IPS DF 6.9 (cell line): ENCODE data around the gene NACC2.

Experiments used
- DNase-seq: peaks from one replicate; pipeline ENCODE4 v3.0.0-alpha.2; 2013; ENCODE audit warnings: low read depth, low spot score
- H3K27ac ChIP-seq: one replicate; pipeline ENCODE4 v1.5.1; 2013; ENCODE audit warnings: low read length, control low read depth
- H3K27me3 ChIP-seq: 2 replicates; pipeline ENCODE4 v1.6.1; 2013; ENCODE audit warnings: mild to moderate bottlenecking, low read length; ENCODE audit not compliant: control insufficient read depth, insufficient read depth
- H3K36me3 ChIP-seq: 2 replicates; pipeline ENCODE4 v1.6.1; 2013; ENCODE audit warnings: low read length; ENCODE audit not compliant: control insufficient read depth, insufficient read depth
- H3K4me1 ChIP-seq: 2 replicates; pipeline ENCODE4 v1.6.1; 2013; ENCODE audit warnings: low read length; ENCODE audit not compliant: control insufficient read depth, insufficient read depth
- H3K4me3 ChIP-seq: 2 replicates; pipeline ENCODE4 v1.5.1; 2013; ENCODE audit warnings: mild to moderate bottlenecking, low read length
- H3K9me3 ChIP-seq: 2 replicates; pipeline ENCODE4 v1.6.1; 2013; ENCODE audit warnings: low read length, inconsistent platforms; ENCODE audit not compliant: control insufficient read depth, insufficient read depth
- WGBS: extraction: QIAGEN DNeasy Blood & Tissue Kit; methylation state at CpG from one replicate; pipeline ENCODE4 v1.1.7; 2013; ENCODE audit warnings: mixed read lengths, missing lambda C conversion rate; ENCODE audit not compliant: insufficient read length, insufficient coverage; 5-methylcytosine and 5-hydroxymethylcytosine counted together

The NACC2 gene

DNA sequence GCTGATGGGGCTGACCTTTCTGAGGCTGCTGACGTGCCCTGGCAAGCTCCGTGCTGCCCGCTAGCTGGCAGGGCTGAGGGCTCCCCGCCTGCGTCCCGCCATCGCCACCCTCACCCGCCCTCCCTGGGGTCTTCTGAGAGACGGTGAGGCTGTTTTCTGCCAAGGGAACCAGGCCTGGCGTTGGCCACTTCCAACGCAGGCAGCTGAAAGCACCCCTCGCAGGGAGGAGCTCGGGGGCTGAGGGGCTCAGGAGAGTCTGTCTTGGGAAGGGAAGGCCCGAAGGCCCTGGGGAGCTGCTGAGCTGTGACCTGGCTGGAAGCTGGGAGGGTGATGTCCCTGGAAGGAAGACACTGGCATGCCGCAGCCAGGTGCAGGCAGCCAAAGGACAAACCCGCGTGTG, 33.3 kb upstream of the NACC2 start:
- Histone ChIP-seq H3K4me3 (no peak overlapping the region), H3K9me3 (no peaks in the 10 kb centered on the region), H3K27me3 (no peaks in the 10 kb centered on the region; the same call in 1 of the 2 replicates), H3K36me3 (no peaks in the 10 kb centered on the region), H3K4me1 (peaks cover 1% of the 10 kb centered on the region; the same call in 1 of the 2 replicates), H3K27ac (no peak overlapping the region)
- WGBS, result no CpG with 5 or more reads among the region's 17 CpGs
- DNase-seq, result no peak

DNA sequence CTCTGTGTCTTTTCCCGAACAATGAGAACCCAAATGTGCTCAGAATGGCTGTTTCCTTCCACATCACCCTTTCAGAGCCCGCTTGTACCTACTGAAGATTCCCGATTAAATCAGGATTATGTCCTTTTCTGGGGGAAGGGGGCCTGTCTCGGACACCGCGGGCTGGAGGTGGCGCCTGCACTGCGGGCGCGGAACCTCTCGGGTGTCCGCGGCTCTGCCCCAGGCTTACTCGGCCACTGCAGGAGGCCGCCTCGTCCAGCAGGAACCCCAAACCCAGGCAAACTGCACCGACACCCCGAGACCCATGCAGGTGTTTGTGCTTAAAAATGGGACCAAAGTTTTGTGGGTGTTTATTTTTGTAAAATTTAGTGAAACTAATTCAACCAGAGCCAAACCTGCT, 32.2 kb upstream of the NACC2 start:
- Histone ChIP-seq H3K9me3 (no peaks in the 10 kb centered on the region), H3K36me3 (no peaks in the 10 kb centered on the region), H3K4me1 (peaks cover 1% of the 10 kb centered on the region), H3K27me3 (no peaks in the 10 kb centered on the region; the same call in 1 of the 2 replicates), H3K27ac (no peak overlapping the region), H3K4me3 (no peak overlapping the region)
- no peak for DNase-seq
- no CpG with 5 or more reads among the region's 18 CpGs for WGBS

DNA sequence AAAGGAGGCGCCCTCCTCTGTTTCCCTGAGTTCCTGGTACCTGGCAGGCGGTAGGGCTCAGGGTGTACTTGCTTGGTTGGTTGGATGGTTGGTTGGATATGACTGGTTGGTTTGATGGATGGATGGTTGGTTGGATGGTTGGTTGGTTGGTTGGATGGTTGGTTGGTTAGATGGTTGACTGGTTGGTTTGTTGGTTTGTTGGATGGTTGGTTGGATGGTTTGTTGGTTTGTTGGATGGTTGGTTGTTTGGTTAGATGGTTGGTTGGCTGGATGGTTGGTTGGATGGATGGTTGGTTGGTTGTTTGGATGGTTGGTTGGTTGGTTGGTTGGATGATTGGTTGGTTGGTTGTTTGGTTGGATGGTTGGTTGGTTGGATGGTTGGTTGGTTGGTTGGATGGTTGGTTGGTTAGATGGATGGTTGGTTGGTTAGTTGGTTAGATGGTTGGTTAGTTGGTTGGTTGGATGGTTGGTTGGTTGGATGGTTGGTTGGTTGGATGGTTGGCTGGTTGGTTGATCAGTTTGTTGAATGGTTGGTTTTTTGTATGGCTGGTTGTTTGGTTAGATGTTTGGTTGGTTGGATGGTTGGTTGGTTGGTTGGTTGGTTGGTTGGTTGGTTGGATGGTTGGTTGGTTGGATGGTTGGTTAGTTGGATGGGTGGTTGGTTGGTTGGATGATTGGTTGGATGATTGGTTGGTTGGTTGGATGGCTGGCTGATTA, 30.0 kb upstream of the NACC2 start:
- H3K9me3 ChIP-seq, result no peaks in the 10 kb centered on the region
- WGBS, result no CpG with 5 or more reads among the region's 2 CpGs
- H3K27ac ChIP-seq, result no peak overlapping the region
- no peaks in the 10 kb centered on the region for H3K36me3 ChIP-seq
- DNase-seq, result no peak
- no peaks in the 10 kb centered on the region; the same call in 1 of the 2 replicates for H3K4me1 ChIP-seq
- H3K27me3 ChIP-seq, result no peaks in the 10 kb centered on the region
- no peak overlapping the region for H3K4me3 ChIP-seq

DNA sequence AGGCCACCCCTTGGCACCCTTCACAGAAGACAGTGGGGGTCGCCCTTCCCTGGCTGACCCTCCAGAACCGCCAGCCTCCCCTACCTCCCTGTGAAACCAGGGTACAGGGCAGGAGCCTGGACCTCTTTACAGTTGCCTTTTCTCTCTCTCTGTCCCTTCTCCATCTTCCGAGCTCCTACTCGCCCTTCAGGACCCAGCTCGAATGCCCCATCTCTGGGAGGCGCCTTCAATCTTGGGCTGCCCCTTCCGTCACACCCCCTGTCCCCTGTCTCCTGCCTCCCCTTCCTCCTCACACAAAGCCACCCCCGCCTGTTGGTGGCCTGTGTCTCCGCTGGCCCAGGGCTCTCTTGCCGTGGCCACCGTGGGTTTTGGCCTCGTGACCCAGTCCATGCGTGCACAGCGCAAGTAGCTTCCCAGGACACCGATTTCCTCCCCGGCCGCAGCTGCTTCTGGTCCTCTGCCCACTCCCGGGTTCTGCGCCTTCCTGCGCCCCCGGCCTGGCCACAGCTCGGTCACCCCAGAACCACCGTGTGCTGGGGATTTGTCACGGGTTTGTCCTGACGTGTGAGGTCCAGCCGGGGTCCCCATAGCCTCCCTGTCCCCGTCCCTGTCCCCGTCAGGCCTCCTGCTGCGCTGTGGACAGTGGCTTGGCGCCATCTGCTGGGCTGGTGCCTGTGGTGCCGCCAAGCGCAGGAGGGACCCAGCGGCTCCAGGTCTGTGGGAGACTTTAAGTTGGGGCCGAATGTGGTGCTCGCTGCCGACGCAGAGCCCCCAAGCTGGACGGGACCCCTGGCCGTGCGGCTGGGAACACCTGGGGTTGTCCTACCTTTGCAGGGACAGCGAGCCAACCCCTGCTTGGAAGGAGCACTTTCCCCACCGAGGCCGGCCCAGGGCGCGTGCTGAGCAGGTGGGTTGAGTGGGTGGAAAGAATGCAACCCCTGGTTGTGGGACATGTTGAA, 27.6 kb upstream of the NACC2 start:
- no peaks in the 10 kb centered on the region for H3K9me3 ChIP-seq
- H3K4me3 ChIP-seq, result no peak overlapping the region
- H3K36me3 ChIP-seq, result no peaks in the 10 kb centered on the region
- H3K4me1 ChIP-seq, result no peaks in the 10 kb centered on the region; the same call in 1 of the 2 replicates
- WGBS, result no CpG with 5 or more reads among the region's 45 CpGs
- no peaks in the 10 kb centered on the region for H3K27me3 ChIP-seq
- H3K27ac ChIP-seq, result no peak overlapping the region
- no peak for DNase-seq

DNA sequence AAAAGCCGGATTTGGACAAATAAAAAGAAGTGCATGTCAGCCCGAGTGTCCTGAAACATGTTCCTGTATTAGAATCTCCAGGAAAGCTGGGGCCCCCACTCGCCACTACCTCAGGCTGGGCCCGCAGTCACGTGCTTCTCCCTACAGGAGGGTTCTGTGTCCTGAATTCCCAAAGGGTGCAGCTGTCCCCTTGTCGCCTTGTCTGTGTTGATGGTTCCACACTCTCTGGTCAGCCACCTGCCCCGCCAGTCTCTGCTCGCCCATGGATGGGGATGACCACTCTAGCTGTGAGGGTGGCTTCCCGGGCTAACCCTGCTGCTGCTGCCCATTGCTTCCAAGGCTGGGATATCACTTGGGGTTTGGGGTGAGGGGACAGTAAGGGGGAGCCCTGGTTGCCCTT, 26.7 kb upstream of the NACC2 start:
- Histone ChIP-seq H3K4me1 (peaks cover 3% of the 10 kb centered on the region), H3K36me3 (no peaks in the 10 kb centered on the region)
- WGBS, result no CpG with 5 or more reads among the region's 9 CpGs

DNA sequence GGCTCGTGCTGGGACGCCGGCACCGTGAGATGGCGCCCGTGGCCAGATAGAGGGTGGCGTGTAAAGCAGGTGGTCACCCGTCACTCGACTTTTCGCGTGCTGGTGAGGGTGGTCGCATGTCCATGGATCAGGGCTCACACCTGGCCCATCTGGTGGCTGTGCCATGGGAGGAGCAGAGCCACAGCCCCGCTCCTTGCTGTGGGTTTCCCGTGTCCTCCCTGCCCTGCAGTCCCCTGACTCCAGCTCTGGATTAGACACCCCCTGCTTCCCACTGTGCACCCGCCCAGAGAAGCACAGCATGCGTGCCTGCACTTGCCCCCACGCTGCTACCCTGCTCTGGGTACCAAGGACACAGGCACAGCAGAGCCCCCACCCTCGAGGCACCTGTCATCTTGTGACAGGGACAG, 25.4 kb upstream of the NACC2 start:
- Histone ChIP-seq H3K27ac (no peak overlapping the region), H3K27me3 (no peaks in the 10 kb centered on the region), H3K36me3 (peaks cover 6% of the 10 kb centered on the region), H3K4me3 (no peak overlapping the region), H3K4me1 (peaks cover 4% of the 10 kb centered on the region), H3K9me3 (no peaks in the 10 kb centered on the region)
- no peak for DNase-seq
- WGBS, result no CpG with 5 or more reads among the region's 18 CpGs

More for the DNA sequence above, 26.7 kb upstream of the NACC2 start:
- no peaks in the 10 kb centered on the region for H3K9me3 ChIP-seq
- no peaks in the 10 kb centered on the region for H3K27me3 ChIP-seq
- H3K4me3 ChIP-seq, result no peak overlapping the region
- DNase-seq, result no peak
- H3K27ac ChIP-seq, result no peak overlapping the region

DNA sequence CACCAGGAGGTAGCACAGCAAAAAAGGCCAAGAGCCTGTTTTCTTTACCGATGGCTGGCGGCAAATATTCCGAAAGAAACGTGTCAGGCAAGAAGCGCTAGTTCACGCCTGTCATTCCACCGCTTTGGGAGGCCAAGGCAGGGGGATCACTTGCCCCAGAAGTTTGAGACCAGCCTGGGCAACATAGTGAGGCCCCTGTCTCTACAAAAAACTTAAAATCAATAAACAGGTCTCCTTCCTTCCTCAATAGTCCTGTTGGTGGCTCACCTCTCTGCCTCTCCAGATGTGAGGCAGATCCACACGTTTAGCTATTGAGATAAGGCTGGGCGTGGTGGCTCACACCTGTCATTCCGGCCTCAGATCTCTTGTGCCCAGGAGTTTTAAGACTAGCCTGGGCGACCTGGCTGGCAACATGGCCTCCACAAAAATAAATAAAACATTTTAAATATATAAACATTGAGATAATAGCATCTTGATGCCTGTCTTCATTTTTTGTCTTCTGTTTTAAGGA, 24.8 kb upstream of the NACC2 start:
- Histone ChIP-seq H3K27ac (no peak overlapping the region), H3K4me1 (peaks cover 4% of the 10 kb centered on the region)
- no CpG with 5 or more reads among the region's 11 CpGs for WGBS

DNA sequence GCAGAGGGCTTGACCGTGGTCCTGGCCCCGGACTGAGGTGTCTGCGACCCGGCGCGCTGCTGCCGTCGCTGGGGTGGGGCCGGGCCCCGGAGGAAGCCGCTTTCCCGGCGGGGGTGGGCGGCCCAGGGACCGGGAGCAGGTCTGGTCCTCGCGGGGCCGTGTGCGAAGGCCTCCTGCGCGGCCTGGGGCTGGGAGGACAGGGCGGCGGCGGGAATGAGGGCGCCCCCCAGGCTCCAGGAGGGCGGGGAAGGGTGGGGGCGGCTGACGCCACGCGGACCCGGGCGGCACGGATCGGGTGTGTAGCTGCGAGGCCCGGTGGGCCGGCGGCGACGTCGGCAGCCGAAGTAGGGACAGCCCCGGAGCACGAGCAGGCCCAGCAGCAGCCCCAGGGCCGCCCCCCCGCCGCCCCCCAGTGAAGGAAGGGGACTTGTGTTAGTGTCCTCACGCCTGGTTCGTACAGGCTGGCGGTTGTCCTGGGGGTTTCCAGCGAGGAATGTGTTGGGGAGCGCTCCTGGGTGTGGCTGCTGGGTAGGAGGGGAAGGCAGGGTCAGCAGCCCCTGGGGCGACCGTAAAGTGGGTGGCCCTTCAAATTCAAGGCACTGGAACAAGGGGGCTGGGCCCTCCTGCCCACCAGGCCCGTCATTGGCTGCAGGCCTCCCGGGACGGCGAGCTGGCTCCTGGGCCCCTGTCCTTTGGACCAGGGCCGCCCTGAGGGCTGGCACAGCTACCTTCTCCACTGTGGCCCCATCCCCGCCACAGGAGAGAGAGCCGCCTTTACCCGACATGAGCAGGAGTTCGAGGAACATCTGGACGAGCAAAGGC, 24.2 kb upstream of the NACC2 start:
- H3K4me3 ChIP-seq, result peak overlapping the region; percentile 59
- no peak overlapping the region for H3K27ac ChIP-seq
- no CpG with 5 or more reads among the region's 64 CpGs for WGBS
- H3K4me1 ChIP-seq, result peaks cover 4% of the 10 kb centered on the region
- H3K36me3 ChIP-seq, result peaks cover 6% of the 10 kb centered on the region
- no peaks in the 10 kb centered on the region for H3K9me3 ChIP-seq
- no peaks in the 10 kb centered on the region for H3K27me3 ChIP-seq
- no peak for DNase-seq

More for the DNA sequence above, 24.8 kb upstream of the NACC2 start:
- peaks cover 6% of the 10 kb centered on the region for H3K36me3 ChIP-seq
- H3K4me3 ChIP-seq, result peak overlapping the region; percentile 59; the same call in 1 of the 2 replicates
- no peak for DNase-seq
- no peaks in the 10 kb centered on the region for H3K27me3 ChIP-seq
- no peaks in the 10 kb centered on the region for H3K9me3 ChIP-seq

DNA sequence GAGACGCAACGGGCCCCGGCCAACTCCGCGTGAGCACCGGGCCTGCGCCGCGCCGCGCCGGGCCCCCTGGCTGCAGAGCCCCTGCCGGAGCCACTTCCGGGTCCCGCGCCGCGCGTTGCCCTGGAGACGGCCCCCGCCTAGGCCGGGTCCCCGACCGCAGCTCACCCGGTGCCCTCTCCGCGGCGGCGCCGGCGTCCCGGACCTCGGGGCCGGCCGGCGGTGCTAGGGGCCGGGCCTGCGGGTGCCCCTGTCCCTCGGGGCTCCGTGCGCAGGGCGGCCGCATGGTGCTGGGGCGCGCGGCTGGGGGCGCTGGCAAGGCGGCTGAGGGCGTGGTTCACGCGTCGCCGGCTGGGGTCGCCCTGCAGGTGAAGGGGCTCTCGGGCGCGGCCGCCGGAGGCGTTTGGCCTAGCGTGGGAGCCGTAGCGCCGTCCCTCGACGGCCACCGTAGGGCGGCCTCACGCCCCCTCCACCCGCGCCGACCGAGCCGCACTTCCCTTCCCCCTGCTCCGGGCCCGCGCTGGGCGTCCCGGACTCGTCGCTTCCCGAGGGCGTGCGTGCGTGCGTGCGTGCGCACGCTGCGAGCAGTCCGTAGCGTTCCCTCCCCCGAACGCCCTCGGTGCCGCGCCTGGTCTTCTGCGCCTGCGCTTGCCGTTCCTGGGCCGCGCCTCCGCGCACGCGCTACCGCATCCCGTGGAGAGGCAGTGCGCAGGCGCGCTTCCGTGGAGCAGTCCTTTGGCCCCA, 23.4 kb upstream of the NACC2 start, which contains the start of gene TMEM250:
Gene TMEM250, minus strand, starts transcription at position 556 of the 741 bp plus-strand sequence. CDS start 1,975 bp downstream, outside the sequence.
- Histone ChIP-seq H3K9me3 (no peaks in the 10 kb centered on the region), H3K4me1 (peaks cover 4% of the 10 kb centered on the region), H3K27ac (no peak within 1 kb of the TSS), H3K27me3 (no peaks in the 10 kb centered on the region), H3K36me3 (peaks cover 6% of the 10 kb centered on the region), H3K4me3 (peak within 1 kb of the TSS; percentile 59)
- peak; percentile 93 for DNase-seq
- WGBS, result no CpG with 5 or more reads among the region's 112 CpGs
